Left lung (tissue), 10 donors: ENCODE measurements around the gene GPSM1. TPM values are rescaled to one million over a fixed set of nuclear protein-coding genes. Genes with fewer than 3 reads are reported as not detected.

Experiments used
- ATAC-seq: fragments of 200-7000 bp; cut with Tn5 transposase; one replicate; pipeline ENCODE4 v1.9.1; 2020; ENCODE audit warnings: moderate library complexity
- DNase-seq, 4 donors: peaks; one replicate each; pipeline ENCODE4 v3.0.0-alpha.2; 2013 to 2020
- H3K27ac ChIP-seq, 2 donors: fragments of 200-600 bp; sonication (generic) in 1 of 2; one replicate each; pipeline versions ENCODE4 v1.5.0 to v1.8.0; 2020 to 2021
- H3K27me3 ChIP-seq, 2 donors: fragments of 200-600 bp; sonication (generic) in 1 of 2; one replicate each; pipeline versions ENCODE4 v1.5.0 to v1.8.0; 2020 to 2021
- H3K36me3 ChIP-seq, 2 donors: fragments of 200-600 bp; sonication (generic) in 1 of 2; one replicate each; pipeline versions ENCODE4 v1.5.0 to v1.8.0; 2020 to 2021
- H3K4me1 ChIP-seq, 2 donors: fragments of 200-600 bp; one replicate each; pipeline ENCODE4 v1.8.0; 2021
- H3K4me3 ChIP-seq, 2 donors: fragments of 200-600 bp; sonication (generic) in 1 of 2; one replicate each; pipeline versions ENCODE4 v1.5.0 to v1.8.0; 2020 to 2021; ENCODE audit warnings: mild to moderate bottlenecking in 1 of 2
- H3K9me3 ChIP-seq, 2 donors: fragments of 200-600 bp; sonication (generic) in 1 of 2; one replicate each; pipeline versions ENCODE4 v1.5.0 to v1.8.0; 2020 to 2021
- intact Hi-C, 2 donors: fragments of 100-400 bp; cut with DNase I; formaldehyde crosslinking; loops; one replicate each; pipeline versions ENCODE4 v1.11.2 to v1.14.2; 2022
- polyA plus RNA-seq, 6 donors: library from polyadenylated mRNA; unstranded; fragments of 120-200 nt; gene quantifications; one replicate each; pipeline ENCODE4 v1.2.1, GENCODE V29; 2013; ENCODE audit not compliant: insufficient read length in 6 of 6
- total RNA-seq, 2 donors: library from RNA; stranded (reverse); fragmentation: NEBNext Ultra II Directional; extraction: Animal tissue kit (Norgen Biotek cat#: 25700); gene quantifications; one replicate each; pipeline ENCODE4 v1.2.1, GENCODE V29; 2021
- TF ChIP-seq, protein P1 (sequence below), 2 donors: fragments of 200-600 bp; sonication (generic) in 1 of 2; IDR thresholded peaks; one replicate each; pipeline versions ENCODE4 v1.5.0 to v1.8.0; 2021; ENCODE audit warnings: antibody characterized with exemption in 2 of 2
- donor health status: DM: no; HTN: yes; CAD: no.
- donor health status: DM: no; HTN: no; CAD: no.

GPSM1 gene
- total and polyA plus RNA-seq, 8 donors: 21.7 to 84.3 (median 52.7) TPM

DNA sequence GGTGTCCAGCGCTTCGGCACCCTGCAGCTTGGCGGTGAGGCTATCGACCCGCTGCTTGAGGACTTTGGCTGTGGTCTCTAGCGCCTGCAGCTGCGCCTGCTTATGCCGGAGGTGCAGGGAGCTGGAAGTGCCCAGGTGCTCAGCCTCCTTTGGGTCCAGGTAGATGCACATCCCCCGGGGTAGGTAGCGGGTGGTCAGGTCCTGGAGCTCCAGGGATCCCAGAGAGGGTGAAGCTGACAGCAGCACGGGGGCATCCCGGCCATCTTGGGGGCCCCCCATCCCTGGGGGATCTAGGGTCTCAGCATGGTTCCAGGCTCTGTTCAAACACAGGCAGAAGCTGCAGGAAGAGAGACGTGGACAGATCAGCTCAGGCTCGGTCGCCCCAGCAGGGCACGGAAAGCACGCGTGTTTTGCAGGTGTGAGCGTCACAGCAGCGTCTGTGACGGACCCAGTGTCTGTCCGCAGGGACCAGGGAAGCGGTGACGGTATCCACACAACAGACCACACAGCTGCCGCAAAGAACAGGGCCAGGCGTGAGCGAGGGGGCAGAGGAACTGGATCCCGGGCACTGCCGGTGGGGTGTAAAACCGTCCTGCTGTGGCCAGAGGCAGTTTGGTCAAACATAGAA lies 40.9 kb upstream of the GPSM1 start:
- intact Hi-C loops: no loop called here
- H3K27me3 ChIP-seq: peaks cover 0 to 90% of the 10 kb centered on the region in 2 donors
- TF ChIP-seq, protein P1, sequence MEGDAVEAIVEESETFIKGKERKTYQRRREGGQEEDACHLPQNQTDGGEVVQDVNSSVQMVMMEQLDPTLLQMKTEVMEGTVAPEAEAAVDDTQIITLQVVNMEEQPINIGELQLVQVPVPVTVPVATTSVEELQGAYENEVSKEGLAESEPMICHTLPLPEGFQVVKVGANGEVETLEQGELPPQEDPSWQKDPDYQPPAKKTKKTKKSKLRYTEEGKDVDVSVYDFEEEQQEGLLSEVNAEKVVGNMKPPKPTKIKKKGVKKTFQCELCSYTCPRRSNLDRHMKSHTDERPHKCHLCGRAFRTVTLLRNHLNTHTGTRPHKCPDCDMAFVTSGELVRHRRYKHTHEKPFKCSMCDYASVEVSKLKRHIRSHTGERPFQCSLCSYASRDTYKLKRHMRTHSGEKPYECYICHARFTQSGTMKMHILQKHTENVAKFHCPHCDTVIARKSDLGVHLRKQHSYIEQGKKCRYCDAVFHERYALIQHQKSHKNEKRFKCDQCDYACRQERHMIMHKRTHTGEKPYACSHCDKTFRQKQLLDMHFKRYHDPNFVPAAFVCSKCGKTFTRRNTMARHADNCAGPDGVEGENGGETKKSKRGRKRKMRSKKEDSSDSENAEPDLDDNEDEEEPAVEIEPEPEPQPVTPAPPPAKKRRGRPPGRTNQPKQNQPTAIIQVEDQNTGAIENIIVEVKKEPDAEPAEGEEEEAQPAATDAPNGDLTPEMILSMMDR (IDR thresholded peaks at IDR 0.05): no peak
- peaks cover 3 to 7% of the 10 kb centered on the region in 2 donors for H3K4me1 ChIP-seq
- H3K36me3 ChIP-seq: no peaks in the 10 kb centered on the region
- no peak overlapping the region for H3K27ac ChIP-seq
- ATAC-seq (no peak), DNase-seq (peak in 1 of 4 donors; percentile 60)
- no peak overlapping the region for H3K4me3 ChIP-seq
- no peaks in the 10 kb centered on the region for H3K9me3 ChIP-seq

DNA sequence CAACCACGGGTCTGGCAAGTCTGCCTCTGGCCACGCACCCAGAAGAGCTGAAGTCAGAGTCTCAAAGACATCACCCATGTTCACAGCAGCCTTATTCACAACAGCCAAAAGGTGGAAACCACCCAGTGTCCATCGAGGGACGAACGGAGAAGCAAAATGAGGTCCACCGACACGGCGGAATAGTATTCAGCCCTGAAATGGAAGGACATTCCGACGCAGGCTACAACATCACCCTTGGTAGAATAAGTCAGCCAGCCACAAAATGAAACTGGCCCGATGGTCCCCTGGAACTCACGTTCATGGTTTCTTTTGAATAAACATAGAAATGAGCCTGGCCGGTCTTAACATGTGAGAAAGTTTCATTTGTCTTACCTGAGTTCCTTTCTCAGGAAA lies 40.4 kb upstream of the GPSM1 start:
- Histone ChIP-seq H3K9me3 (no peaks in the 10 kb centered on the region), H3K27me3 (peaks cover 0 to 89% of the 10 kb centered on the region in 2 donors), H3K27ac (no peak overlapping the region), H3K36me3 (no peaks in the 10 kb centered on the region), H3K4me3 (no peak overlapping the region), H3K4me1 (peaks cover 3 to 7% of the 10 kb centered on the region in 2 donors)
- ATAC-seq (no peak), DNase-seq (no peak)
- intact Hi-C loops: no loop called here
- TF ChIP-seq, protein P1 (IDR thresholded peaks at IDR 0.05): no peak

DNA sequence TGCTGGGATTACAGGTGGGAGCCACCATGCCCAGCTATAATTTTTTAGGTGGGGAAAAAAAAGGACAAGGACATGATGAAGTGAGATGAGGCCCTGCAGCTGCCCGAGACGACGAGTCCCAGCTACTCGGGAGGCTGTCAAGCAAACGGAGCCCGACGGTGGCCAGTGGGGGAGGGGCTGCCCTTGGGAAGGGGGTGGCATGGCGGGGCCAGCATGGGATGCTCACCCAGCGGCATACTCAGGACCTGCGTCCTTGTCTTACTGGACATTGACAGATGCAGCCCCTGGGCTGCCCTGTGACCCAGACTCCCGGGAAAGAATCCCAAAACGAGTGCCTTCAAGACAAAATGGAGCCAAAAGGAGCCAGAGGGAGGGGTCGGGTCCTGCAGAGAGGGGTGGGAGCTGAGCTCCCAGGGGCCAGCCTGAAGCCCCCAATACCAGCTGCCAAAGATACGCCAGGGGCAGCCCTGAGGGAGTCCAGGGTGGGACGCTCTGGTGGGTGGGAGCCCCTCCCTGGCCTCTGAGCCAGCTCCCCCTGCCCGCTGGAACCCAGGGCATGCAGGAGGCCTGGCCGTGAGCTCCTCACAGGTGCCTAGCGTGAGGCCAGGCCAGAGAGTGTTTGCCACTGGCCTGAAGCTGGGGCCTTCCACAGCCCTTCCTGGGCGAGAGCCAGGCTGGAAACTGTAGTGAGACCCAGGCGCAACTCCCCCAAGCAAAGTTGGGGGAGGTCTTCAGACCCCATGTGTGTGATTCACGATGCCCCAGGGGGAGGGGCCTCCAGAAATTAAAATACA lies 39.2 kb upstream of the GPSM1 start:
- no peak overlapping the region for H3K27ac ChIP-seq
- no peaks in the 10 kb centered on the region for H3K9me3 ChIP-seq
- peak in 1 of 4 donors; percentile 70 for DNase-seq
- intact Hi-C loops: no loop called here
- H3K4me1 ChIP-seq: peaks cover 3 to 4% of the 10 kb centered on the region in 2 donors
- no peaks in the 10 kb centered on the region for H3K36me3 ChIP-seq
- H3K4me3 ChIP-seq: no peak overlapping the region
- ATAC-seq: no peak
- TF ChIP-seq, protein P1 (IDR thresholded peaks at IDR 0.05): no peak
- peaks cover 0 to 77% of the 10 kb centered on the region in 2 donors for H3K27me3 ChIP-seq

DNA sequence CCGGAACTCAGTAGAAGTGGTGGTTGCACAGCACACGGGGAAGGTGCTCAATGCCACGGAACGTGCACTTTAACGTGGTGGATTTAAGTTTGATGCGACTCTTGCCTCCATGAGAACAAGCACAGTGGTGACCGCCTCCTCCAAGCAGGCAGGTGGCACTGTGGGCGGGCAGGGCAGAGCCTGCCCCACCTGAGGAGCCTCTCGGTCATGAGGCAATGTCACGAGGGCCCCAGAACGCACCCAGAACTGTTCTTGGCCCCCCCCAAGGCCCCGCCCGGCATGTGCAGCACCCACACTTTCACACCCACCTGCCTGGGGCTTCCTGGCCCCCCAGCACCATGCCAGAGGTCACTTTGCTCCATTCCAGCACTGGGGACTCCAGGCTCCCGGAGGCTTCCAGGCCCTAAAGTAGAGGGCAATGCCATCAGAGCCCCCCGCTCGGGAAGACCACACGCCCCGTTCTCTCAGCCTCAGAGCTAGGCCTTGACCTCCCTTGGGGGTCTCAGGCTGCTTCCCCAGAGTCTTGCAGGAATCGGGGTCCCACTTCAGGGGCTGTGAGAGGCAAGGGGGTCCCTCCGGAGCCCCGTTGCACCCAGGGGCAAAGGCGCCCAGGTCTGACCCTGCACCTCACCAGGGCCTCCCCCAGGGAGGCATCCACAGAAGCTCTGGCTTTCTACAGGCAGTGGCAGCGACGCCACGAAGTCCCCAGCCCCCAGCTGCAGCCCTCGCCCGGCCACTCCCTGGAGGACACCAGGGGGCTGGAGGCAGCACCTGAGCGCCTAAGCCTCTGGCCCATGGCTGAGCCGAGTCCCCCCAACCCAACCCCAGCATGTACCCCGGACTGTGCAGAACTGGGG lies 37.5 kb upstream of the GPSM1 start:
- no peak overlapping the region for H3K4me3 ChIP-seq
- no peaks in the 10 kb centered on the region for H3K36me3 ChIP-seq
- no peak overlapping the region for H3K27ac ChIP-seq
- peak in 1 of 4 donors; percentile 73 for DNase-seq
- intact Hi-C loops: no loop called here
- H3K27me3 ChIP-seq: peaks cover 0 to 60% of the 10 kb centered on the region in 2 donors
- ATAC-seq: no peak
- no peaks in the 10 kb centered on the region for H3K9me3 ChIP-seq
- TF ChIP-seq, protein P1 (IDR thresholded peaks at IDR 0.05): no peak
- no peaks in the 10 kb centered on the region for H3K4me1 ChIP-seq
